ENCODE results near the gene TIMM23B.
"Not testable (repeated sequence)": the region's sequence is repeated elsewhere in the genome, so short reads cannot be mapped to it uniquely, and the experiment has no call there.

TIMM23B gene

GRCh38 chr10:49952006-49952405 lies 10.2 kb downstream of the TIMM23B start:
- H3K4me3 Mint-ChIP-seq, H3K9me3 Mint-ChIP-seq, H3K4me1 Mint-ChIP-seq, H3K27me3 Mint-ChIP-seq, H3K27ac Mint-ChIP-seq, H3K36me3 Mint-ChIP-seq: not testable (repeated sequence)

GRCh38 chr10:49953122-49953521 lies 11.3 kb downstream of the TIMM23B start:
- not testable (repeated sequence) for H3K9me3 Mint-ChIP-seq, H3K4me3 Mint-ChIP-seq, H3K36me3 Mint-ChIP-seq, H3K27me3 Mint-ChIP-seq, H3K27ac Mint-ChIP-seq, H3K4me1 Mint-ChIP-seq

GRCh38 chr10:49970331-49970857 lies 28.5 kb downstream of the TIMM23B start:
- not testable (repeated sequence) for H3K9me3 Mint-ChIP-seq, H3K4me3 Mint-ChIP-seq, H3K27me3 Mint-ChIP-seq, H3K4me1 Mint-ChIP-seq, H3K27ac Mint-ChIP-seq, H3K36me3 Mint-ChIP-seq

GRCh38 chr10:49971466-49971865 lies 29.6 kb downstream of the TIMM23B start:
- H3K27ac Mint-ChIP-seq, H3K4me1 Mint-ChIP-seq, H3K4me3 Mint-ChIP-seq, H3K9me3 Mint-ChIP-seq, H3K36me3 Mint-ChIP-seq, H3K27me3 Mint-ChIP-seq: not testable (repeated sequence)

- not testable (repeated sequence) for H3K27ac Mint-ChIP-seq, H3K36me3 Mint-ChIP-seq, H3K4me3 Mint-ChIP-seq, H3K27me3 Mint-ChIP-seq, H3K4me1 Mint-ChIP-seq, H3K9me3 Mint-ChIP-seq
Observed at GRCh38 chr10:49972094-49972493, 30.2 kb downstream of the TIMM23B start.

- H3K27me3 Mint-ChIP-seq, H3K36me3 Mint-ChIP-seq, H3K27ac Mint-ChIP-seq, H3K4me3 Mint-ChIP-seq, H3K9me3 Mint-ChIP-seq, H3K4me1 Mint-ChIP-seq: not testable (repeated sequence)
Observed at GRCh38 chr10:49977756-49978155, 35.9 kb downstream of the TIMM23B start.

GRCh38 chr10:49987207-49987606 lies 45.4 kb downstream of the TIMM23B start:
- not testable (repeated sequence) for H3K4me3 Mint-ChIP-seq, H3K9me3 Mint-ChIP-seq, H3K4me1 Mint-ChIP-seq, H3K36me3 Mint-ChIP-seq, H3K27ac Mint-ChIP-seq, H3K27me3 Mint-ChIP-seq

GRCh38 chr10:49988376-49988775 lies 46.5 kb downstream of the TIMM23B start, which contains the start of gene AGAP6:
Gene AGAP6 (plus strand): TSS chr10:49988406. CDS start chr10:49988716, 310 bp downstream.
- H3K36me3 Mint-ChIP-seq, H3K4me3 Mint-ChIP-seq, H3K4me1 Mint-ChIP-seq, H3K27me3 Mint-ChIP-seq, H3K27ac Mint-ChIP-seq, H3K9me3 Mint-ChIP-seq: not testable (repeated sequence)

GRCh38 chr10:49995321-49995720 lies 53.5 kb downstream of the TIMM23B start:
- H3K36me3 Mint-ChIP-seq, H3K27me3 Mint-ChIP-seq, H3K9me3 Mint-ChIP-seq, H3K27ac Mint-ChIP-seq, H3K4me3 Mint-ChIP-seq, H3K4me1 Mint-ChIP-seq: not testable (repeated sequence)

- H3K9me3 Mint-ChIP-seq, H3K27ac Mint-ChIP-seq, H3K36me3 Mint-ChIP-seq, H3K27me3 Mint-ChIP-seq, H3K4me1 Mint-ChIP-seq, H3K4me3 Mint-ChIP-seq: not testable (repeated sequence)
Observed at GRCh38 chr10:50014024-50014423, 72.2 kb downstream of the TIMM23B start.

- not testable (repeated sequence) for H3K4me1 Mint-ChIP-seq, H3K36me3 Mint-ChIP-seq, H3K9me3 Mint-ChIP-seq, H3K27ac Mint-ChIP-seq, H3K4me3 Mint-ChIP-seq, H3K27me3 Mint-ChIP-seq
Observed at GRCh38 chr10:50015596-50016220, 73.9 kb downstream of the TIMM23B start.

- not testable (repeated sequence) for H3K27ac Mint-ChIP-seq, H3K4me3 Mint-ChIP-seq
Observed at GRCh38 chr10:50016926-50017325, 75.1 kb downstream of the TIMM23B start.

GRCh38 chr10:50017646-50018045 lies 75.8 kb downstream of the TIMM23B start:
- H3K9me3 Mint-ChIP-seq, H3K4me1 Mint-ChIP-seq, H3K36me3 Mint-ChIP-seq, H3K27me3 Mint-ChIP-seq, H3K4me3 Mint-ChIP-seq, H3K27ac Mint-ChIP-seq: not testable (repeated sequence)

More at GRCh38 chr10:50016926-50017325, 75.1 kb downstream of the TIMM23B start:
- H3K4me1 Mint-ChIP-seq, H3K36me3 Mint-ChIP-seq, H3K27me3 Mint-ChIP-seq, H3K9me3 Mint-ChIP-seq: not testable (repeated sequence)

- H3K4me3 Mint-ChIP-seq, H3K36me3 Mint-ChIP-seq, H3K27ac Mint-ChIP-seq, H3K4me1 Mint-ChIP-seq, H3K9me3 Mint-ChIP-seq, H3K27me3 Mint-ChIP-seq: not testable (repeated sequence)
Observed at GRCh38 chr10:50019279-50019678, 77.4 kb downstream of the TIMM23B start.

GRCh38 chr10:50020451-50021024 lies 78.7 kb downstream of the TIMM23B start:
- H3K27me3 Mint-ChIP-seq, H3K4me3 Mint-ChIP-seq, H3K4me1 Mint-ChIP-seq, H3K36me3 Mint-ChIP-seq, H3K27ac Mint-ChIP-seq, H3K9me3 Mint-ChIP-seq: not testable (repeated sequence)

- Mint-ChIP-seq H3K36me3 (no peaks in the 10 kb centered on the region), H3K9me3 (no peaks in the 10 kb centered on the region), H3K27ac (no peak overlapping the region), H3K4me3 (no peak overlapping the region), H3K4me1 (no peaks in the 10 kb centered on the region), H3K27me3 (peaks cover 8% of the 10 kb centered on the region)
Observed at GRCh38 chr10:50021646-50022045, 79.8 kb downstream of the TIMM23B start.
